HepG2 (cell line): Measurements from ENCODE around the gene PIK3CB. TPM values are rescaled to one million over a fixed set of nuclear protein-coding genes. Genes with fewer than 3 reads are reported as not detected.
A peak's percentile ranks its signal among the peaks of the same experiment; 100 is the strongest.

Experiments used
- AHR ChIP-seq: IDR thresholded peaks from 2 replicates; pipeline ENCODE4 v1.6.1; 2018; ENCODE audit warnings: missing genetic modification reagents, missing compliant biosample characterization
- CEBPG ChIP-seq: IDR thresholded peaks from 2 replicates; pipeline ENCODE4 v1.6.1; 2016
- NR1H2 ChIP-seq: sonication (generic); formaldehyde crosslinking; IDR thresholded peaks from 2 replicates; pipeline ENCODE4 v1.8.1; 2022; ENCODE audit warnings: low read depth, missing genetic modification reagents, borderline replicate concordance
- NR2F2 ChIP-seq: IDR thresholded peaks from 2 replicates; pipeline ENCODE4 v1.6.1; 2012; ENCODE audit warnings: low read depth, inconsistent platforms, borderline replicate concordance
- RFXAP ChIP-seq: sonication (generic); formaldehyde crosslinking; IDR thresholded peaks from 2 replicates; pipeline ENCODE4 v1.4.0; 2020; ENCODE audit warnings: missing genetic modification reagents, borderline replicate concordance
- SIN3A ChIP-seq: IDR thresholded peaks from 2 replicates; pipeline ENCODE4 v1.6.1; 2011; ENCODE audit warnings: low read depth, mild to moderate bottlenecking, control low read depth, low read length, borderline replicate concordance
- SUZ12 ChIP-seq: fragments of 150-350 bp; IDR thresholded peaks from 2 replicates; pipeline ENCODE4 v1.6.1; 2014; ENCODE audit warnings: low read depth, low read length
- TMF1 ChIP-seq: sonication (generic); formaldehyde crosslinking; IDR thresholded peaks from 2 replicates; pipeline ENCODE4 v1.8.1; 2022; ENCODE audit warnings: low read depth, missing genetic modification reagents
- U2AF2 ChIP-seq: fragments of 200-400 bp; formaldehyde crosslinking; IDR thresholded peaks from 2 replicates; pipeline ENCODE4 v1.6.1; 2017; ENCODE audit warnings: low read depth, mild to moderate bottlenecking, low read length
- ZNF33A ChIP-seq: sonication (generic); formaldehyde crosslinking; IDR thresholded peaks from 2 replicates; pipeline ENCODE4 v1.5.1; 2020; ENCODE audit warnings: missing genetic modification reagents, mild to moderate bottlenecking, moderate library complexity, borderline replicate concordance
- ZNF660 ChIP-seq: sonication (generic); formaldehyde crosslinking; IDR thresholded peaks from 2 replicates; pipeline ENCODE4 v1.5.1; 2020; ENCODE audit warnings: mild to moderate bottlenecking, low read depth, missing genetic modification reagents, borderline replicate concordance
- polyA plus RNA-seq, 8 experiments: library from polyadenylated mRNA; depleted of rRNA in 3 of 8; stranded (reverse) in 7 of 8; unstranded in 1 of 8; fragments of >200 nt; fragmentation: Illumina TruSeq in 4 of 8; extraction: Trizol in 4 of 8; gene quantifications; 2 replicates each; pipeline versions ENCODE4 v1.2.1 to v1.2.3, GENCODE V29; 2011 to 2016; ENCODE audit warnings: low read depth in 4 of 8, missing spikeins in 1 of 8, mixed read lengths in 1 of 8; ENCODE audit not compliant: insufficient read depth in 1 of 8
- total RNA-seq, 5 experiments: library from RNA; depleted of rRNA; stranded (reverse); fragments of >200 nt; fragmentation: Illumina TruSeq; extraction: Trizol; gene quantifications; 2 replicates each; pipeline ENCODE4 v1.2.3, GENCODE V29; 2016; ENCODE audit warnings: low read depth in 1 of 5
- TF ChIP-seq, protein P1 (sequence below): sonication (generic); formaldehyde crosslinking; IDR thresholded peaks from 2 replicates; pipeline ENCODE4 v1.4.0; 2020; ENCODE audit warnings: missing genetic modification reagents, mild to moderate bottlenecking, borderline replicate concordance
- TF ChIP-seq, protein P2 (sequence below): conservative IDR thresholded peaks from 2 replicates; pipeline ENCODE4 v1.6.1; 2018; ENCODE audit warnings: missing genetic modification reagents
- TF ChIP-seq, protein P3 (sequence below): IDR thresholded peaks from 2 replicates; pipeline ENCODE4 v1.6.1; 2016
- TF ChIP-seq, protein P4 (sequence below), 2 experiments: fragments of 450-650 bp in 1 of 2; sonication (generic) in 1 of 2; formaldehyde crosslinking; IDR thresholded peaks; 2 replicates each; pipeline versions ENCODE4 v1.5.0 to v1.8.0; 2020 to 2022; ENCODE audit warnings: mild to moderate bottlenecking in 1 of 2, missing genetic modification reagents in 1 of 2
- TF ChIP-seq, protein P5 (sequence below): sonication (generic); formaldehyde crosslinking; IDR thresholded peaks from 2 replicates; pipeline ENCODE4 v1.4.0; 2020; ENCODE audit warnings: mild to moderate bottlenecking, missing genetic modification reagents

Gene PIK3CB
- total and polyA plus RNA-seq, 2 of the 13 experiments (the other 11 are each of a cell fraction or from before 2014, with no cell fraction given), result 6.6 to 18.7 TPM

DNA sequence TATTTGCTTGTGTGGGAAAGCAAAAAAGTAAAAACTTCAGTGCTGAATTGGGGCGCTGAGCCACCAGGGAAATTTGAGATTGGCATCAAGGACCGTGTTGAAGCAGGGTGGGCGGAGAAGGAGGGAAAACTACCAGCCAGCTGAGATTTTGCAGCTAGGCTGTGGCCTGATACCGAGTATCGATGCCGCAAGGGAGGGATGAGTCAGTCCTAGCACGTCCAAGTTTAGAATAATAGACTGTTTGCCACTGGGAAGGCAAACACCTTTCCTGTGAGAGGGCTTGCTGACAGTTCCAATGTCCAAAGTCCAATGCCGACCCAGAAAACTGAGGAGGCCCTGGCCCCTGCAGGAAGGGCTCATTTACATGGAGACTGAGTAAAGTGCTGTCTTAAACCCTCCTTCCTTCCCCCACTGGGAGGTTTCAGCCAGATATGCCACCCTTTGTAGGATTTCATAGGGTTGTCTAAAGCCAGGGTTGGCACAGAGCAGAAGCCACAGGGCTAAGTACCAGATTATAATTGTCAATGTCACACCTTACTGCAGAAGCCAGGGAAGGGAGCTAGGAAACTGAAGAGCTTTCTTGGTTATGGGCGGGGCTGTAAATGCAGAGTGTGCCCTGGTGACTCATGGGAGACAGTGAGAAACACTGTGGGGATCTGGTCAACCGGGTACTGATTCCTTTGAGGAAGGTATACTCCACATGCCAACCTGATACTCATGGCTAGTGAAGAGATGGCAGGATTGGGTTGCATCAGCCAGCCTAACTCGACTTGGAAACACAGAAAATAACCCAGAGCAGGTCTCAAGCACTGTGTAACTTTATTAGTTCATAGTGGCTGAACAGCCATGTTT, 28.4 kb upstream of the PIK3CB start (continued):
- TF ChIP-seq, protein P1, sequence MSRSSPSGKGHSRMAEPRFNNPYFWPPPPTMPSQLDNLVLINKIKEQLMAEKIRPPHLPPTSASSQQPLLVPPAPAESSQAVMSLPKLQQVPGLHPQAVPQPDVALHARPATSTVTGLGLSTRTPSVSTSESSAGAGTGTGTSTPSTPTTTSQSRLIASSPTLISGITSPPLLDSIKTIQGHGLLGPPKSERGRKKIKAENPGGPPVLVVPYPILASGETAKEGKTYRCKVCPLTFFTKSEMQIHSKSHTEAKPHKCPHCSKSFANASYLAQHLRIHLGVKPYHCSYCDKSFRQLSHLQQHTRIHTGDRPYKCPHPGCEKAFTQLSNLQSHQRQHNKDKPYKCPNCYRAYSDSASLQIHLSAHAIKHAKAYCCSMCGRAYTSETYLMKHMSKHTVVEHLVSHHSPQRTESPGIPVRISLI (CRISPR knock-in tag), result peak; percentile 51; the same call in 1 of the 2 replicates
- no peak for TF ChIP-seq U2AF2
- TF ChIP-seq AHR, result no peak
- TF ChIP-seq NR1H2 (CRISPR knock-in tag), result no peak
- TF ChIP-seq, protein P2, sequence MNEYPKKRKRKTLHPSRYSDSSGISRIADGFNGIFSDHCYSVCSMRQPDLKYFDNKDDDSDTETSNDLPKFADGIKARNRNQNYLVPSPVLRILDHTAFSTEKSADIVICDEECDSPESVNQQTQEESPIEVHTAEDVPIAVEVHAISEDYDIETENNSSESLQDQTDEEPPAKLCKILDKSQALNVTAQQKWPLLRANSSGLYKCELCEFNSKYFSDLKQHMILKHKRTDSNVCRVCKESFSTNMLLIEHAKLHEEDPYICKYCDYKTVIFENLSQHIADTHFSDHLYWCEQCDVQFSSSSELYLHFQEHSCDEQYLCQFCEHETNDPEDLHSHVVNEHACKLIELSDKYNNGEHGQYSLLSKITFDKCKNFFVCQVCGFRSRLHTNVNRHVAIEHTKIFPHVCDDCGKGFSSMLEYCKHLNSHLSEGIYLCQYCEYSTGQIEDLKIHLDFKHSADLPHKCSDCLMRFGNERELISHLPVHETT (CRISPR knock-in tag), result no peak
- no peak for TF ChIP-seq TMF1
- TF ChIP-seq, protein P3, sequence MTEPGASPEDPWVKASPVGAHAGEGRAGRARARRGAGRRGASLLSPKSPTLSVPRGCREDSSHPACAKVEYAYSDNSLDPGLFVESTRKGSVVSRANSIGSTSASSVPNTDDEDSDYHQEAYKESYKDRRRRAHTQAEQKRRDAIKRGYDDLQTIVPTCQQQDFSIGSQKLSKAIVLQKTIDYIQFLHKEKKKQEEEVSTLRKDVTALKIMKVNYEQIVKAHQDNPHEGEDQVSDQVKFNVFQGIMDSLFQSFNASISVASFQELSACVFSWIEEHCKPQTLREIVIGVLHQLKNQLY, result peak; percentile 78; the same call in 1 of the 2 replicates
- no peak for TF ChIP-seq ZNF33A (CRISPR knock-in tag)
- no peak for TF ChIP-seq SIN3A
- TF ChIP-seq, protein P4, sequence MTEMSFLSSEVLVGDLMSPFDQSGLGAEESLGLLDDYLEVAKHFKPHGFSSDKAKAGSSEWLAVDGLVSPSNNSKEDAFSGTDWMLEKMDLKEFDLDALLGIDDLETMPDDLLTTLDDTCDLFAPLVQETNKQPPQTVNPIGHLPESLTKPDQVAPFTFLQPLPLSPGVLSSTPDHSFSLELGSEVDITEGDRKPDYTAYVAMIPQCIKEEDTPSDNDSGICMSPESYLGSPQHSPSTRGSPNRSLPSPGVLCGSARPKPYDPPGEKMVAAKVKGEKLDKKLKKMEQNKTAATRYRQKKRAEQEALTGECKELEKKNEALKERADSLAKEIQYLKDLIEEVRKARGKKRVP (CRISPR knock-in tag; IDR thresholded peaks at IDR 0.05), result peak; percentile 58 to 95; a peak in 3 of 4 replicates
- peak; percentile 86 for TF ChIP-seq CEBPG
- no peak for TF ChIP-seq NR2F2
- no peak for TF ChIP-seq SUZ12
- TF ChIP-seq, protein P5, sequence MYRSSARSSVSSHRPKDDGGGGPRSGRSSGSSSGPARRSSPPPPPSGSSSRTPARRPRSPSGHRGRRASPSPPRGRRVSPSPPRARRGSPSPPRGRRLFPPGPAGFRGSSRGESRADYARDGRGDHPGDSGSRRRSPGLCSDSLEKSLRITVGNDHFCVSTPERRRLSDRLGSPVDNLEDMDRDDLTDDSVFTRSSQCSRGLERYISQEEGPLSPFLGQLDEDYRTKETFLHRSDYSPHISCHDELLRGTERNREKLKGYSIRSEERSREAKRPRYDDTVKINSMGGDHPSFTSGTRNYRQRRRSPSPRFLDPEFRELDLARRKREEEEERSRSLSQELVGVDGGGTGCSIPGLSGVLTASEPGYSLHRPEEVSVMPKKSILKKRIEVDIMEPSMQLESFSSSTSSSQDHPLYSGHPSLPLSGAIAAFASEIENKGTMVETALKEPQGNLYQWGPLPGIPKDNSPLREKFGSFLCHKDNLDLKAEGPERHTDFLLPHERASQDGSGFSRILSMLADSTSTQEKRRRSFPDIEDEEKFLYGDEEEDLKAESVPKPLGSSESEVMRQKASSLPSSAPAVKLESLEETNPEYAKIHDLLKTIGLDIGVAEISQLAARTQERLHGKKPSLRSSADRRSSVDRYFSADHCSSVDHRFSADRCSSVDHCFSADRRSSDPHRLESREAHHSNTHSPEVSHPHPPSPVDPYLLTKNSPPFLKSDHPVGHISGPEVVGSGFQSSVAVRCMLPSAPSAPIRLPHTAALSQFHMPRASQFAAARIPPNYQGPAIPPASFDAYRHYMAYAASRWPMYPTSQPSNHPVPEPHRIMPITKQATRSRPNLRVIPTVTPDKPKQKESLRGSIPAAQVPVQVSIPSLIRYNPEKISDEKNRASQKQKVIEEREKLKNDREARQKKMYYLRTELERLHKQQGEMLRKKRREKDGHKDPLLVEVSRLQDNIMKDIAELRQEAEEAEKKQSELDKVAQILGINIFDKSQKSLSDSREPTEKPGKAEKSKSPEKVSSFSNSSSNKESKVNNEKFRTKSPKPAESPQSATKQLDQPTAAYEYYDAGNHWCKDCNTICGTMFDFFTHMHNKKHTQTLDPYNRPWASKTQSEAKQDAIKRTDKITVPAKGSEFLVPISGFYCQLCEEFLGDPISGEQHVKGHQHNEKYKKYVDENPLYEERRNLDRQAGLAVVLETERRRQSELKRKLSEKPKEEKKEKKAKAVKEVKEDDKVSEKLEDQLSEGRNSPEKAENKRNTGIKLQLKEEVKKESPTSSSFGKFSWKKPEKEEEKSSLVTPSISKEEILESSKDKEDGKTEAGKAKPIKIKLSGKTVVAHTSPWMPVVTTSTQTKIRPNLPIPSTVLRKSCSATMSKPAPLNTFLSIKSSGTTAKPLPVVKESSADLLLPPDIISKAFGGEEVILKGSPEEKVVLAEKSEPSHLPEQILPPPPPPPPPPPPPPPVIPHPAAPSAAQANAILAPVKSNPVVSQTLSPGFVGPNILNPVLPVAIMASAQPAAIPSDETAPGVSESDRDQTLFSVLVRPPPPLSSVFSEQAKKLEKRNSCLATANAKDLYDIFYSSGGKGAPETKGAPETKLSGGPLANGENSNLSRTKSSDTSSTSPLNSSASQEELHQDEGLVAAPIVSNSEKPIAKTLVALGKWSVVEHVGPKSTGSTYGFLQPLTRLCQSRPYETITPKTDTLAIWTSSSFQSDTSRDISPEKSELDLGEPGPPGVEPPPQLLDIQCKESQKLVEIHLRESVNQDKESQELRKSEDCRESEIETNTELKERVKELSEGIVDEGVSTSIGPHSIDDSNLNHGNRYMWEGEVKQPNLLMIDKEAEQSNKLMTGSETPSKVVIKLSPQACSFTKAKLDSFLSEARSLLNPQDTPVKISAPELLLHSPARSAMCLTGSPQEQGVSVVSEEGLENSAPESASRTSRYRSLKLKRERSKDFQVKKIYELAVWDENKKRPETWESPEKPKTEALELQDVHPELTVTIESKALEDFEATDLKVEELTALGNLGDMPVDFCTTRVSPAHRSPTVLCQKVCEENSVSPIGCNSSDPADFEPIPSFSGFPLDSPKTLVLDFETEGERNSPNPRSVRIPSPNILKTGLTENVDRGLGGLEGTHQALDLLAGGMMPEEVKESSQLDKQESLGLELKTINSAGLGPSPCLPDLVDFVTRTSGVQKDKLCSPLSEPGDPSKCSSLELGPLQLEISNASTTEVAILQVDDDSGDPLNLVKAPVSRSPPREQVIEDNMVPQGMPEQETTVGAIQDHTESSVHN (CRISPR knock-in tag), result no peak
- no peak; the same call in 1 of the 2 replicates for TF ChIP-seq RFXAP (CRISPR knock-in tag)
- no peak for TF ChIP-seq ZNF660 (CRISPR knock-in tag)
